Stimulated activated CD4-positive, alpha-beta T cell treated with anti-CD3 and anti-CD28 coated beads, Interleukin-4, amount 100 ng/mL, for 4 hours (primary cell): Measurements from ENCODE around the gene KRT7.

Experiments used
- DNase-seq, 2 experiments: peaks; one replicate each; pipeline ENCODE4 v3.0.0-alpha.2; 2020

The KRT7 gene

GRCh38 chr12:52232674-52233461 lies at the start of gene KRT7:
Gene KRT7, plus strand, starts transcription at chr12:52233243. Its CDS starts 54 bp downstream, at chr12:52233297.
- DNase-seq = no peak

DNA sequence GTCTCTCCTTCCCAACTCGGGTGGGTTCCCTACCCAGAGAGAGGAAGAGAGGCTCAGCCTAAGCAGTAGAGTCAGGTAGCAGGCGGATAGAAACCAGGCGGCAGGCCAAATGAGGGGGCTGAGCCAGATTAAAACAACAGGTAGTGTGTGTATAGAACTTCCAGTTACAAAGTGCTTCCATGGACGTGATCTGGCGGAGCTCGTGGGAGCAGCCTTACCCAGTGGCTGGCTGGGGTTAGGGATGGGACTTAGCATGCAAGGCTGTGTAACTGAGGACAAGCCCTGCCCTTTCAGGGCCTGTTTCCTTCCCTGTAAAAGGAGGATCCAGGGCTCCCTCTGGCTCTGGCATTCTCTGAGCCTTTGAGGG lies 49.5 kb upstream of the KRT7 start:
- DNase-seq = no peak

GRCh38 chr12:52183971-52184370 lies 49.1 kb upstream of the KRT7 start:
- DNase-seq = no peak

DNA sequence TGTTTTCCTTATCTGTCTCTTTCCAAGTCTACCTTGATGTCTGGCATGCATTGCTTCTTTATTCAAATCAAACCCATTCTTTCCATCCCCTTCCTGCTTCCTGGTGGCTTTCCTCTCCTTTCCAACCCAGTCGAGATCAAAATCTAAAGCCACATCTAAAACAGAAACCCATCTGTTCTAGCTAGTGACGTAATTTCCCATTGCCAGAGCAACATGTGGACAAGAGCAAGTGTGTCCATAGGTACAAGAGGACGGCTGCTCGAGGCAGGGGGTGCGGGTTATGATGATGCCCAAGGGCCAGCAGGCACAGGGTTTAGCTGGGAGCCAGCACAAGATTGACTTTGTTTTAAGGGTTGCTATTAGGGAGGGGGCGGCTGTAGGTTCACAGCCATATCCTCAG lies 48.2 kb upstream of the KRT7 start:
- DNase-seq = no peak

DNA sequence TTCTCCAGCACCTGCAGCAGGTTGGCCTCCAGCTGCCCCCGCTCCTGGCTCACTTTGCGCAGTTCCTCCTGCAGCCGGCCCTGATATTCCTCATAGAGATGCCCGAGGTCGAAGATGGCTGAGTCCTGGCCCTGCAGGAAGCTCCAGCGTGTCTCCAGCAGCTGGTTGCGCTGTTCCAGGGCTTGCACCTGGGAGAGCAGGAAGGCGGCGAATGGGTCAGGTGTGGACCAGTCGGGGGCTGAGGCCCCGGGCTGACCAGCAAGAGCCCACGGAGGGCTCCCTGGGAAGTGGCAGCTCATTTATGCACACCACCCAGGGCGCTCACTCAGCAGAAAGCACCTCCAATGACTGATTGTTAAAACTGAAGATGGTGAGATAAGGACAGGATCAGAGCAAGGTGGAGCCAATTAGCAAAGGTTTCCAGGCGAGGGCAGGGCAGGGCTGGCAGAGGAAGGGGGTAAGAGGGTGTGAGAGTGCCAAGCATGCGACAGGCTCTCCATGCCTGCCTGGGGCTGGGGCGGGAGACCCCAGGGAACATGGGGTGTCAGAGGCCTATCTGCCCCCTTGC lies 47.6 kb upstream of the KRT7 start:
- no peak for DNase-seq

DNA sequence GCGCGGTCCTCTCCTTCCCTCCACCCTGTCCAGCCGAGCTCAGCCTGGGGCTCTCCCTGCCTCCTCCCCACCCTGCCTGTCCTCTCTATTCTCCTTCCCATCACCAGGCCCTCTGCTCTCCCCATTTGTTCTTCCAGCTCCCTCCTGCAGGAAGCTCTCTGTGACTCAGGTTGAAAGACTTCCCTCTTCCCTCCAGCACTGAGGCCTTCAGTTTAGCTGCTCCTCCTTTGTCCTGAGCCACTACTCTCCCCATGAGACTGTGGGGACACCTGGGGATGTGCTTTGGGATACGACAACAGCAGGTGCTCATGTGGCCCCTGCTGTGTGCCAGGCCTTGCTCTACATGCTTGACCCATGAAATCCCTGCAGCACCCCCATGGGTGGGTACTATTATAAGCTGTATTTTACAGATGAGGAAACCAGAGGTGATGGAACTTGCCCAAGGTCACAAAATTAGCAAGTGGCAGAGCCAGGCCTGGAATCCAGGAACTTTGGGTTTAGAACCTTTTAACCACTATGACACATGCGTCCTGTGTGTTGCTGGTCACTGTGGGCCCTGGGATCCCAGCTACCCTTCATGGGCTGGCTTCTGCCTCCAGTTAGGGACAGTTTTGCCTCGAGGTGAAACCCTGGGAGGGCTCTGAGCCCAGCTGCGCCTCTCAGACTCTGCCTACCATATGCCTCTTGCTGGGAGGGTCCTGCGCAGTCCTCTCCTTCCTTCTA lies 46.8 kb upstream of the KRT7 start:
- no peak for DNase-seq

- no peak for DNase-seq
Measured at GRCh38 chr12:52187206-52187605, 45.8 kb upstream of the KRT7 start.

- no peak for DNase-seq
Measured at GRCh38 chr12:52187640-52188039, 45.4 kb upstream of the KRT7 start.

DNA sequence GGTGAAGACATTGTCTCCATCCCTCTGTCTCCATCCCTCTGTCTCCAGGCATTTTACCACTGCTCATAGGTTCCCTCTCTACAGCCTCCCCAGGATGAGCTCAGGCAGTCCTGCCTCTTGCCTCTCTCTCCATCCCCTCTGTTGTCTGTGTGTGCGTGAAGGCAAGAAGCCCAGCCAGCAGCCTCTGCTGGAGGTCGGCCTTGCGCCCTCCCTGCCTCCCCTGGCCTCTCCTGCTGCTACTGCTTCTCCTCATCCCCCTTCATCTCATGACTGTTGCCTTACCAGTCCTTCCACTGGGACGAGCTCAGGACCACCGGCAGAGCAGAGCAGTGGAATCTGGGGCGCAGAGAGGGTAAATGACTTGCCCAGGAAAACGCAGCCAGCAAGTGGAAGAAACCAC lies 44.4 kb upstream of the KRT7 start:
- no peak for DNase-seq

- DNase-seq = no peak
Measured at GRCh38 chr12:52189376-52190174, 43.5 kb upstream of the KRT7 start.

DNA sequence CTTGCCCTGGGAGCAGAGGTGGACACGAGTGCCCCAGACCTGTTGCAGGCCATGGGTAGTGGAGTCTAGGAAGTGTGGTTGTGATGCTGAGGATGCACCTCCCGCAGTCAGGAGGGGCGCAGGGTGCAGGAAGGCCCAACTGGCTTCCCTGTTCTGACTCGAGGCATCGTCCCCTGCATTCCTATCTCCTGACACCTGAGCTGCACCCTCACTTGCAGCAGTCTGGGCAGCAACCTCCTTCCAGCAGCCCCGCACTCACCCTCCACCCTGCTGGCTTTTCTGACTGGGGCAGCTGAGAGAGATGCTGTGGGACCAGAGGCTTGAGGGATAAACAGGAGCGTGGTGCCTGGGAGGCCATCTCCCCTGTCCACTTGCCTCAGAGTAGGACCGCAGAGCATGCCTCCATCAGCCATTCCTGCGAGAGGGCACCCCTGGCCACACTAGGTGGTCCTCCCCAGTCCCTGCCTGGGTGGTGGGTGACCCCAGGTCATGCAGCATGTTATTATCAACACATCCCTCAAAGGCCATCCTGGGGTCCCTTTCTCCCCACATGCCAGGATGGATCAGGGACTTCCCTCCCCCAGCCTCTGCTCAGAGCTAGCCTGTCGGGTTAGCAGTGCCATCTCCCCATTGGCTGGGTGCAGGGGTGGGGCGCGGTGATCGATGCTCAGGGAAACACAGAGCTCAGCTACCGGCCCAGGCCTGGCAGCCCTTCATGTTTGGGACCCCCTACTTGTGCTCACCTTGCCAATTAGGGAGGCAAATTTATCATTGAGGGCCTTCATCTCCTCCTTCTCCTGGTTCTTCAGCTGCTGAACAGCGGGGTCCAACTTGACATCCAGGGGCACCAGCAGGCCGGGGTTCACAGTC lies 41.9 kb upstream of the KRT7 start:
- DNase-seq = no peak

DNA sequence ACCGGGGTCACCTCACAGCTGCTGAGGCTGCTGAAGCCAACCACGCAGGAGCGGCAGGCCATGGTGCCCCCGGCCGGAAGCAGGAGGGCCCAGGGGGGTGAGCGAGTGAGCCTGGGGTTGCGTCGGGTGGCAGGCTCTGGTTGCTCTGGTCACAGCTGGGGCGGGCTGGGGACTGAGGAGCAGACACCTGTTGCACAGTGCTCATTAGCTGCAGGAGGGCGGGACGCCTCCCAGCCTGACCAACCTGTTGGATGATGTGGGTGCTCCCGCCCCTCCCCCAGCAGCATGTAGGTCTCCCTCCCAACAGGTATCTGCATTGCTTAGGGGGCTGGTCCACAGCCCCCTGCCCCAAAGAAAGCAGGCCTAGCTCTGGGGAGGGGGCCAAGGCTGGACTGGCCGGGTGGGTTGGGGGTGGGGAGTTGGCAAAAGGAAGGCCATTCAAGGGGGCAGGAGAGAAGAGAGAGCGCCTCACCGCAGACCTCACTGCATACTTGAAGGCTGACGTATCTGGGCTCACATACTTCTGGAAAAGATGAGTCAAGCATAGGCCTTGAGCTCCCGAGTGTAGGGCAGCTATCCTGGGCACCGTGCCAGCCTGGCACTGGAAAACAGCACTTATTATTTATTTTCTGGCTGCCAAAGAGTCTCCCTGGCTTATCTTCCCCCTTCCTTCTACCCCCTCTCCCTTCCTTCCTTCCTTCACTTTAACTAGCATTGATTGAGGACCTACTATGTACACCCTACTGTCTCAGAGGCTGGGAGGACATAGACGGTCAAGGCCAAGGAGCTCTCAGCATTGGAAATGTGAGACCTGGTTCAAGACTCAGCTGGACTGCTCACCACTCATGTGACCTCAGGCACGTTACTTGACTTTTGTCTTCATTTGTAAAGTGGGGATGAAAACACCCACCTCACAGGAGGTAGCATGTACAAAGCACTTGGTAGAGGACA lies 40.9 kb upstream of the KRT7 start, which contains the start of gene KRT80:
Gene KRT80 (minus strand): TSS at position 174 of the 951 bp plus-strand sequence. CDS start 112 bp downstream, at position 62.
- peak in 1 of 2 experiments; percentile 10 for DNase-seq

GRCh38 chr12:52193532-52193931 lies 39.5 kb upstream of the KRT7 start:
- DNase-seq = no peak

GRCh38 chr12:52193991-52194390 lies 39.1 kb upstream of the KRT7 start:
- DNase-seq = no peak

DNA sequence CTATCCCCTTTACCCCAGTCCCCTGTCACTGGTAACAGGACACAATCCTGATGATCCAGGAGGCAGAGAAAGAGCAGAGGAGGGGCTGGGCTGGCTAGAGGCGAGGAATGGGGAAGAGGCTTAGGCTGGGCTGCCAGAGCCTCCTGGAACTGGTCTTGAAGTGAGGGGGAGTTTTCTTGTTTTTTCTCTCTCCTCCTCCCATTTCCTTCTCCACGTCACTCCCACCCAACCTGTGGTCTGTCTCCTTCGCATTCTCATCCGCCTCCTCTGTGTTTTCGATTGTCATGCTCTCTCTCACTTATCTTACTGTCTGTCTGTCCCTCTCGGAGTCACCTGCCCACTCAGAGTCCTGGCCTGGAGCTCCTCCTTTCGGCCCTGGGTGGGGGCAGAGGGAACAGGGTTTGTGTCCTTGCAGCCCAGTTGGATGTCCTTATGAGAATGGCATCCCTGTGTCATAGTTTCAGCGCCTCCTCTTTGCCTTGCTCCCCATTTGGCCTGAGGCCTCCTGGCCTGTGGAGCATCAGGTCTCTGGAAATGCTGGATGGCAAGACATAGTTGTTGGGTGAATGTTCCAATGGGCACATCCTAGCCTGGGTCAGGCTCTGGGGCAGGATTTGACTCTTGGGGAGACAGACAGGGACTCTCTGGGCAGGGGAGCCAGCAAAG lies 37.8 kb upstream of the KRT7 start:
- DNase-seq = no peak

- DNase-seq = no peak
Measured at GRCh38 chr12:52197371-52198231, 35.4 kb upstream of the KRT7 start.

GRCh38 chr12:52198454-52199215 lies 34.4 kb upstream of the KRT7 start:
- DNase-seq = no peak

GRCh38 chr12:52199294-52199919 lies 33.6 kb upstream of the KRT7 start:
- DNase-seq = no peak
